Measurements from ENCODE around the gene KIFC1.

Gene KIFC1

DNA sequence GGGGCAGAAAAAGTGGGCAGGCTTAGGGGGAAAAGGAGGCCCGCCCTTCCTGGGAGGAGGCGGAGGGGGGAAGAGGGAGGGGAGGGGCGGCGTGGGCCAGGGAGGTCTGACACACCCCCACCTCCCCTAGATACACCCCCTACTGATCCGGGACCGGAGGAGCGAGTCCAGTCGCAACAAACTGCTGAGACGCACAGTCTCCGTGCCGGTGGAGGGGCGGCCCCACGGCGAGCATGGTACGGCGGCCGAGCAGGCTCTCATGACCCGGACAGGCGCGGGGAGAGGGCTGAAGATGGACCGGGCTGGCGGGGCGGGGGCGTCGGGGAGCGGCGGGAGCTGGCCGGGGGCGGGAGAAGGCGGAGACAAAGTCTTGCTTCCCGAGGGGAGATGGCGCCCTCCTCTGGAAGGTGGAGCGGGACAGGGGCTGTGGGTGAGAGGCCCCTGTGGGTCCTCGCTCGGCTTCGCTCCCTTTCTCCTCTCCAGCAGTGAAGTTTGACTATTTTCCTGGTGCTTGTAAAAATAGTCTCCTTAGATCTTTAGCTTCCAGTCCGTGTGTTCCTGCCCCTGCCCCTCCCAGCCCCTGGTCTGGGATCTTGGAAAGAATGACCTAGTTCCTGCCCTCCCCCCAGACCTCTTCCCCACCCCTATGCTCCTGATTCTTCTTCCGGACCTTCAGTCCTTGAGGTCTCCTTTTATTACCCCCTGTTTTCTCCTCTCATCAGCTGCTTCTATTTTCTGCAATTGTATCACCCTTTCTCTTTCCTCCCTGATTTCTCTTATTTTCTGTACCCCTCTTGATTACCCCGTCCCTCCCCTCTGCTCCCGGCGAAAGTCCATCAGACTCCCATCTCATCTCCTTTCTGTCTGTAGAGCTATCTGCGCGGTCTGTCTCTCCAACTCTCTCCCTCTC lies 34.3 kb downstream of the KIFC1 start:
- peak; percentile 74 to 88 for DNase-seq (ENCODE audit: low read depth in 2 of 2)

DNA sequence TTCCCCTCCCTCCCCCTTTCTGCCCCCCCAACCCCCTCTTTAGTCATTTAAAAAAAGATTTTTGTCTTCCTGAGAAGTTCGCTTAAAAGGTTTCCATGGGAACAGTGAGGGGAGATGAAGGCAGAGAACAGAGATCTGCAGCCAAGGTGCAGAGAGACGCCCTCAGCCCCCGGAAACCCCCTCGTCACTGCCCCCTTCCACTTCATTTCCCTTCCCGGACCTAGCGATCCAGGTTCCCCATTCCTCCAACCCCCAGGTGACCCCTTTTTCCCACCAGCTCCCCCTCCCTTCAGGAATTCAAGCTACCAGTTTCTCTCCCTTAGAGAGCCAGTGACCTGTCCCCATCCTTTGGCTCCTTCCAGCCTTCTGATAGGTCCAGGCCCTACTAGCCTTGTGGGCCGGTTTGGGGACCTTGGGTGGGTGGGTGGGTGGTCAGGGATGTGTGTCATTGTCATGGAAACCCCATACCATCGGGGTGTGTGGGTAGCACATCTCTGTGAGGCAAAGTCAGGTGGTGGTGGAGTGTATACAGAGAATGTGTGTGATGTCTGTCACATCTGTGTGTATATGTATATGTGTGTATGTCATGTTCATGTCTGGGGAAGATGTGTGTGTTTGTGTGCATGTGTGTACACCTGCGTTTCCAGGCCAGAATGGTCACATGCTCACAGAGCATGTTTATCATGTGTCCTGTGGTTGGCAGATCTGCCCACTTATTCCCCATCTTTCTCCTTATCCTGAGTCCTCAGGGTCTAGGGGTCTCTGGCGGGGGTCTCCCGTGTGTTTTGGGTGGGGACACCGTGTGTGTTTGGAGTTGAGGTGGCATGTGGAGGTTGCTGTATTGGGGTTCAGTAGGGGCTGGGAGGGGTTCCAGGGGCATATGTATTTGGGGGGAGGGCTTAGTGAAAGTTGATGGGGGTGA lies 35.2 kb downstream of the KIFC1 start:
- peak in 1 of 2 donors; percentile 19 for DNase-seq (ENCODE audit: low read depth in 2 of 2)

DNA sequence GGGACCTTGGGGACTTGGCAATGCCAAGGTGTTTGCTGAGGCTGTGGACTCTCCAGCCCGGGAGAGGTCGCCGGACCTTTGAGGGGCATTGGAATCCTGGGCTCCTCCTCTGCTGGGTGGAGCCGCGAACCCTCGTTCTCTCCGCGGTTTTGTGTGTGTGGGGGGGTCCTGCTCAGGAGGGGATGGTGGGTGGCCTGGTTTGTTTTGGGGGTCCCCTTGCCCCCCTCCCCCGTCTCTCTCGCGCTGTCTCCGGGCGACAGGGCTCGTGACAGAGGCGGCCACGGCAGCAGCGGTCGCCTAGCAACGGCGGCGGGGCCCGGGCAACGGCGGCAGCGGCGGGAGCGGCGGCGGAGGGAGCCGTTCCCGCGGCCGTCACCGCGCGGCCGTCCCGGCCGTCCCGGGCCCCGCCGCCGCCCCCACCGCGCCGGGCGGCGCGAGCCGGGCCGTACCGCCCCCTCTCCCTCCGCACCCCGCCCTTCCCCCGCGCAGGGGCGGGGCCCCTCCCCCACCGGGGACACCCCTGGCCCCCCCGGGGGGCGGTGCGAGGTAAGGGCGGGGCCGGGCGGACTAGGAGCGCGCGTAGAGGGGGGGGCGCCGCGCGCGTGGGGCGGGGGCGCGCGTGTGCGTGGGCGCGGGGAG lies 36.1 kb downstream of the KIFC1 start:
- DNase-seq (ENCODE audit: low read depth in 2 of 2): peak; percentile 40 to 49

DNA sequence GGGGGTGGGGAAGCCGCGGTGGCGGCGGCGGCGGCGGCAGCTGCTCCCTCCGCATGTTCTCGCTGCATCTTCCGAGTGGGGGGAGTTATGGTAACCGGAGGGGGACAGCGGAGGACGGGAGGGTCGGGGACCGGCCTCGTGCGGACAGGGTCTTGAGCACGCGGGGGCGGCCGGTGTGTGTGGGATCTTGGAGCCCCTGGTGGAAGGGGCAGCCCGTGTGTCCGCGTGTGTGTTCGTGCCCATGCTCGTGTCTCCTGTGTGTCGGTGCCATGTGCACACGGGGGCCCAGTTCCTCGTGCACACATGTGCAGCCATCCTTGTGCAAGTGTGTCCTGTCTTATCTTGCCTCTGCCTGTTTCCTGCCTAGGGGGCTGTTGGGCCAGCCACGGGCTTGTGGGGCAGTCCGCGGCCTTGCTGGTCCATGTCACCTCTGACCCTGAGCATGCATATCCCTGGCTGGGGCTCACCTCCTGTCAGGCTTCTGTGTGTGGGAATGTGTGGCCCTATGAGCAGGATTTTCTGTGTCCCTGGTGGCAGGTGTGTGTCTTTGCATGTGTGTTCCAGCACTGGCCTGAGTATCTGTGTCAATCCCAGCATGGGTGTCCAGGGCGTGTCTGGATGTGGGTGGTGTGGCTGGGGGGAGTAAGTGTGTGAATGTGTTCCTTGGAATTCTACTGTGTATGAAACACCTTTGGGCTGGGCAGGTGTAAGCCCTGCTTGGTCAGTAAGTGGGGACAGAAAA lies 36.8 kb downstream of the KIFC1 start:
- DNase-seq (ENCODE audit: low read depth in 2 of 2): peak in 1 of 2 donors; percentile 30

DNA sequence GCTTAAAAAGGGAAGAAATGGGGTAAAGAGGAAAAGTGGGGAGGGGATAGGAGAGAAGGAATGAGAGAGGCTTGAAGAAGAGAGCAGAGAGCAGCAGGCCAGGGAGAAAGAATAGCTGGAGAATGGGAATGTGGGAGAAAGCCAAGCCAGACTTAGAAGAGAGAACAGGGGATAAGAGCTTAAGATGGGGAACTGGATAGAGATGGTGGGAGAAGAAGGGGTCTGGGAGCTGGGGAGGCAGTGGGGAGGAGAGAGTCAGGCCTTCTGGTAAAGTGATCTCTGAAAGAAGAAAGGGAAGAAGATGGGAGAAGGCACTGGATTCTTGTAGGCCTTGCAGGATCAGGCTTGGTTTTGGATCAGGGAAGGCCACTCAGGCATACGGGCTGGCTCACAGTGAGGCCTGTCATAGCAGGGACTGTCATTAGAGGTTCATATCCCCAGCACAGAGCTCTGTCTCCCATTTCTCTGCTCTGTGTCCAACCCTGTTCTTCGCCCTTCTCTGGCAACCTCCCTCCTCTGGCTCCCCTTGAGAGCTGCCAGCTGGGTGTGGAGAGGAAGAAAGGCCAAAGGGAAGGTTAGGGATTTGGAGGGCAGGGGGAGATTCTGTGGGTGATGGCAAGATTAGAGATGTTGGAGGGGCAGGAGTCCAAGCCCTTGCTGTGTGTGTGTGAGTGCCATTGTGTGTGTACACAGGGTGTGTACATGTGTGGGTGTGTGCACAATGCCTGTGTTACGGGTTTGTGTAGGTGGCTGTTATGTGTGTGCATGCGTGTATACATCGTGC lies 37.5 kb downstream of the KIFC1 start:
- DNase-seq (ENCODE audit: low read depth in 2 of 2): no peak

DNA sequence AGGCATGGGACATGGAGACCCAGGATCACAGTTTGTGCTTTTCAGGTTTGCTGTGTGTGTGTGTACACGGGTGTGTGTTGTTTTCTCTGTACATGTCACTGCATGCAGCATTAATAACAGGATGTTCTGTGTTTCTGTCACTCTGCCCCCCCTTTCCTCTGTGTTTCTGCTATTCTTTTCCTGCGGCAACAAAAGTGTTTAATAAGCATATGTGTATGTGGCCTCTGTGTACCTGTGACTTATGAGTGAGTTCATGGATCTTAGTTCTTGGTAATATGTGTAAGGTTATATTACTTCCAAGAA lies 38.1 kb downstream of the KIFC1 start:
- no peak for DNase-seq (ENCODE audit: low read depth in 2 of 2)

DNA sequence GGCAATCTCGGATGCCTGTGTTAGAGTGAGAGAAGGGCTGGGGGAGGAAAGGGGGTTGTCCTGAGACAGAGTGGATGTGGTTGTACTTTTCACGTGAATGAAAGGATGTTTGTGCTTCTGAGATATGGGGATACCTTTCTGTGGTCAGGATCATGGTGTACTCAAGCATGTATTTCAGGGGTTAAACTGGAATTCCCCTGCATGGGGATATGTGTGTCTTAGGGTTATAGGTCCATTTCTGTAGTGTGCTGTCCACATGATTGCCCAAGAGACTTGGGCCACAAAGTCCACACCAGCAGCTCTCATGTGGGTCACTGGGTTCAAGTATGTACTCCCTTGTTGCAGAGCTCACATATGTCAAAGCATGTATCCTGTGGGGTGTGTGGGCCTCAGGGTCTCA lies 38.7 kb downstream of the KIFC1 start:
- no peak for DNase-seq (ENCODE audit: low read depth in 2 of 2)

DNA sequence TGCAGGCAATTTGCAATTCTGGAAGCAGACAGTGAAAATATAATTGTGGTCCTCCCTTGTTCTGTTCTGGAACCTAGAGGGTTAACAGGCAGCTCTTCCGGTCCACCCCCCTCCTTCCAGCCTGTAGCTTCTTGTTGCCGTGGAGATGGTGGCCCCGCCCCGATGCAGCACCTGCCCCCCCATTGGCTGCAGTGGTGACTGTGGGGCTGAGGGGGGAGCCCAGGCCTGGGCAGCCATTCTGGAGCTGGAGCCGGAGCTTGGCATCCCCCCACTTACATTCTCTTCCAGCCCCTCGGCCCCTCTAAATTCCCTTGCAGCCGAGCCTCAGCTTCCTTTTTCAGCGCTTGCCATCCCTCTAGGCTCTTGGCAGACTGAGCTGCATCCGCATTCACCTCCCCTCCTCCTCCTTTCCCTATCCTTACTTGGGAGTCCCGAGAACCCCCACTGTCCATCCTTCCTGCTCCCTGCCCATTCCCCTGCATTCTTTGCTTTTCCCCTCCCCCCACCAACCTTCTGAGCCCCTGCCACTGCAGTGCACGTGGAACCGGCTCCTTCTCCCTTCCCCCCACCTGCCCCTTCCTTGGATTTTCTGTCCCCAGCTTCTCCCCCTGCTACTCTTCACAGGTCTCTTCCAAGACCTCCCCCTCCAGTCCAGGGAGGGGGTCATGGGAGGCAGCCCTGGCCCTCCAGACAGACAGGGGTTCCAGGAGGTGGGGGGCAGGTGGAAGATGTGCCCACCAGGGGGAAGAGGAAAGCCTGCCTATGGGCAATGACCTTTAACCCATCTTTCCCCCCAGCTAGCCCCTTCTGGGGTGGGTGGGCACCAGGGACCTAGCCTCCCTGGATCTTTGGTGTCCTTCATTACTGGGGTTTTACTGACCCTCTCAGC lies 39.6 kb downstream of the KIFC1 start:
- DNase-seq (ENCODE audit: low read depth in 2 of 2): peak; percentile 62 to 65

DNA sequence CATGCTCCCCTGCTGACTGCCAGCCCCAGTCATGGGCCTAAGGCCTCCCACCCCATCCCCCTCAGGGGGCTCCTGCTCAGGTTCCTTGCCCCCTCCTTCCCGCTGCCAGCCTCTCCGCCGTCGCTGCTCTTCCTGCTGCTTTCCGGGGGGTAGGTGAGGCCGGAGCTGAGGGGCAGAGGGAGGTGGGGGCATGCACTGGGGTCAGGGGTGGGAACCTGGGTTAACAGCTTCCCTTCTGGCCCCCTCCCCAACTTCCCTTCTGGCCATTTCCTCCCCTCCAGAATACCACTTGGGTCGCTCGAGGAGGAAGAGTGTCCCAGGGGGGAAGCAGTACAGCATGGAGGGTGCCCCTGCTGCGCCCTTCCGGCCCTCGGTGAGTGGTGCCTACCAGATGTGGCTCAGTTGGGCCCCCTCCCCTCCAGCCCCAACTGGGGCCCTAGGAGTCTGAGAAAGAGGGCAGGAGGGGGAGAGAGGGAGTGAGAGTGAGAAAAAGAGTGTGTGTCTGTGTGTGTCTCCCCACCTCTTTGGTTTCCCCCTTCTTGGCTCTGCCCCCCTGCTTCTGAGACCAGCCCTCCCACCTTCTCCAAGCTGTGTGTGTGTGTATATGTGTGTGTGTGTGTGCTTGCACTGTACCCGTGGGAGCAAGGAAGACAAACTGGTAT lies 40.4 kb downstream of the KIFC1 start:
- no peak for DNase-seq (ENCODE audit: low read depth in 2 of 2)

DNA sequence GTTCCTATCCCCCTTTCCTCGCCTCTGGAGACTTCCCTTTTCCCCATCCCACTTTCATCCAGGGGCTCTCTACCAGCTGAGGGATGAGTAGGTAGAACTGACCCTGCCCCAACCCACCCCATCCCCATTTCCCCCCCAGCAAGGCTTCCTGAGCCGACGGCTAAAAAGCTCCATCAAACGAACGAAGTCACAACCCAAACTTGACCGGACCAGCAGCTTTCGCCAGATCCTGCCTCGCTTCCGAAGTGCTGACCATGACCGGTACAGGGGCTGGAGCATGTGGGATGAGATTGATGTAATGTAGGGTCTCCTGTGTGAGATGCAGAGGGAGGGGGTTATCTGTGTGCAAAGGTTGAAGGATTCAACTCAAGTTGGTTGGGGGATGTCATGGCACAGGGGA lies 40.9 kb downstream of the KIFC1 start:
- no peak for DNase-seq (ENCODE audit: low read depth in 2 of 2)

DNA sequence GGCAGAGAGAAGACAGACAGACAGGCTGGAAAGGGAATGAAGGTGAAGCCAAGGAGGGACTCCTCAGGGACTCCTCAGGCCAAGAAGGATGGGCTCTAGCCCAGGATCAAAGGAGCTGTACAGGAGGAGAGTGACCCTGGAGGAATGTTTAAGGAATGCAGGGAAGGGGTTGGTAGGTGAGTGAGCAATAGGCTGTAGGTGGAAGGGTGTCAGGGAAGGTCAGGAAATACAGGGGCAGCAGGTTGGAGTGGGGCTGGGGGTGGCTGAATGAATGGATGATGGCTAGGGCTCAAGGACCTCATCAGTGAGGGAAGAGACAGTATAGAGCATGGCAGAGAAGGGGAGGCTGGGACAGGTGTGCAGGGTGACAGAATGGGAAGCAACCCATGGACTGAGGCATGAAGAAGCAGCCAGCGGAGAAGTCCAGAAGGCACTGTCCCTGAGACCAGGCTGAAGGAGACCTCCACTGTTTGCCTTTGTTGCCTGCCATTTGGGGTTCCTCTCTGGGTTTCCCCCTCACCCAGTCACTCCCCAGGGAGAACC lies 41.4 kb downstream of the KIFC1 start:
- DNase-seq (ENCODE audit: low read depth in 2 of 2): no peak

DNA sequence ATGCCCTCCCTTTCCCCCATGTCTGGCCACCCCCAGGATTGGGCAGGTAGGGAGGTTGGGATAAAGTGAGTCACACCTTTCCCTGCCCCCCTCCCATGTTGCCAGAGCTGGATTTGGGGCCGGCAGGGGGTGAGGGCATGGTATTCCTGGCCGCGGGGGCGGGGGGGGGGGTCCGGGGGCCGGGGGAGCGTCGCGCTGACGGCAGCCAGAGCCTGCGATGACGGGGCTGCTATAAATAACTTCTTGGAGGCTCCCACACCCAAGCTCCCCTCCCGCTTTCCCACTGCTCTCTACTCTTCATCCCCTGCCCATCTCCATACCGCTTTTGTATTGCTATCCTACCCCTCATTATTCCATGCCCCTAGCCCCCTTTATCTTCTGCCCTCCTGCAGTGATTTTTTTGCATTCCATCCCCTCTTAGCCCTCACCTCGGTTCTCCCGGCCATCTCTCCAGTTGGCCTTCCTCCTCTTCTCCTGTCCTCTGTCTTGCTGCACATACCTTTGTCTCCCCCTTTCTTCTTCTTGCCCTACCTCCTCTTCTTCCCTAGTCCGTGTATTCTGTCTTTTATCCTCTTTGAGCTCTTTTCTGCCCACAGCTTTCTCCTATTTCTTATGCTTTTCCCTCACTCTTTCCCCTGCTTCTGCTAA lies 42.0 kb downstream of the KIFC1 start:
- DNase-seq (ENCODE audit: low read depth in 2 of 2): no peak

DNA sequence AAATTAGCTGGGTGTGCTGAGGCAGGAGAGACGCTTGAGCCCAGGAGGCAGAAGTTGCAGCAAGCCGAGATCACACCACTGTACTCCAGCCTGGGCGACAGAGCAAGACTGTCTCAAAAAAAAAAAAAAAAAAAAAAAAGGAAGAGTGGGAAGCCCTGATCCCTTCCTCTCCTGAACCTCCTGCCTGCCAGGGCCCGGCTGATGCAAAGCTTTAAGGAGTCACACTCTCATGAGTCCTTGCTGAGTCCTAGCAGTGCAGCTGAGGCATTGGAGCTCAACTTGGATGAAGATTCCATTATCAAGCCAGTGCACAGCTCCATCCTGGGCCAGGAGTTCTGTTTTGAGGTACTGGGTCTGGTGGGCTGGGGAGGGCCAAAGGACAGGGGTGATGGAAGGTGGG lies 43.3 kb downstream of the KIFC1 start:
- no peak for DNase-seq (ENCODE audit: low read depth in 2 of 2)

DNA sequence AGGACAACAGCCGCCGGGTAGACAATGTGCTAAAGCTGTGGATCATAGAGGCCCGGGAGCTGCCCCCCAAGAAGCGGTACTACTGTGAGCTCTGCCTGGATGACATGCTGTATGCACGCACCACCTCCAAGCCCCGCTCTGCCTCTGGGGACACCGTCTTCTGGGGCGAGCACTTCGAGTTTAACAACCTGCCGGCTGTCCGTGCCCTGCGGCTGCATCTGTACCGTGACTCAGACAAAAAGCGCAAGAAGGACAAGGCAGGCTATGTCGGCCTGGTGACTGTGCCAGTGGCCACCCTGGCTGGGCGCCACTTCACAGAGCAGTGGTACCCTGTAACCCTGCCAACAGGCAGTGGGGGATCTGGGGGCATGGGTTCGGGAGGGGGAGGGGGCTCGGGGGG lies 46.0 kb downstream of the KIFC1 start:
- no peak for DNase-seq (ENCODE audit: low read depth in 2 of 2)

DNA sequence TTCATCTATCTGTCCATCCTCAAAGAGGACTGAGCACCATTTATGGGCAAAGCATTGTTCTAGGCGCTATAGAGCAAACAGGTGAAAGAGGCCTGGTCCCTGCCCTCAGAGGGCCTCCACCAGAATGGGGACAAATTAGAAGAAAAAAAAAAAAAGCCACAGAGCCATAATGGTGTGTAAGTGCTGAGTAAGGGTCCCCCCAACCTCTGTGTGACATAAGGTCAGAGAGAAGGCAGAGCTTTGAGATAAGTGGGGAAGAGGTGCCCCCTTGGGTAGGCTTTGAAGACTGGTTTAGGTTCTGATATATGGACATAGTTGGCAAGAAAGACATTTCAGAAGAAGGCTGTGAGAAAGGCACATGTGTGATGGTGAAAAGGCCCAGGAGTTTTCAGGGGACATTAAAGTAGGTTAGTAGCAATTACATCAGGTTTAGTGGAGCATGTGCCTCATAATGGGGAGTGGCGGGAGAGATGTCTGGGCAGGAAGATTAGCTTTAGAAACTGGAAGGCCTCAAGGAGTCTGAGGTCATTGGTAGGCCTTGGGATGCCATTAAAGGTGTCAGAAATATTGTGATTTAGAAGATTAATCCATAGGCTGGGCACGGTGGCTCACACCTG lies 47.5 kb downstream of the KIFC1 start:
- DNase-seq (ENCODE audit: low read depth in 2 of 2): no peak

DNA sequence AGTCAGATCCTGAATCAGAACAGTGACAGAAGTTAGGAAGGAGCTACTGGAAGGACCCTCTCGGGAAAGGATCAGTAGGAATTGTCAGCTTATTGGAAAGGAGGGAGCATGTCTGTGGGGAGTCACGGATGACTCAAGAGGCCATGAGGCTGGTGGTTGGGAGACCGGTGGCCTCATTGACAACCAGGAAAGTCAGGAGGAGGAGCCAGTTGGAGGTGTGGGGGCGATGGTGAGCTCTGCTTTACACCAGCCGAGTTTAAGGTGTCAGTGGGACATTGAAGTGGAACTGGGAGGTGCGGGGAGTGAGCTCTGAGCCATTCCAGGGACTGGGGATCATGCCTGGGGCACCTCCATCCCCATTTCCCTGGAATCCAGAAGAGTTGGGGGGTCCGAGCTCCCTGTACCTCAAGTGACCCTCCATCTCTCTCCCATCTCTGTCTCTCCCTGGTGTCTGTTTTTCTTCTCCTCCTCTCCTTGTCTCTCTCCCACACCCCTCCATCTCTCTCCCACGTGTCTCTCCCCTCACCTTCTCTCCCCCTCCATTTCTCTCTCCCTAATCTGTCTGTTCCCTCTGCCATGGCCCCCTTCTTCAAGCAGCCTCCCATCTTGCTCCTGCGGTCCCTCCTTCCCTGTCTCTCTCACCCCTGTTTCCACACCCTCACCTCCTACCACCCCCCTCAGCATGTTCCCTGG lies 48.5 kb downstream of the KIFC1 start:
- DNase-seq (ENCODE audit: low read depth in 2 of 2): no peak

DNA sequence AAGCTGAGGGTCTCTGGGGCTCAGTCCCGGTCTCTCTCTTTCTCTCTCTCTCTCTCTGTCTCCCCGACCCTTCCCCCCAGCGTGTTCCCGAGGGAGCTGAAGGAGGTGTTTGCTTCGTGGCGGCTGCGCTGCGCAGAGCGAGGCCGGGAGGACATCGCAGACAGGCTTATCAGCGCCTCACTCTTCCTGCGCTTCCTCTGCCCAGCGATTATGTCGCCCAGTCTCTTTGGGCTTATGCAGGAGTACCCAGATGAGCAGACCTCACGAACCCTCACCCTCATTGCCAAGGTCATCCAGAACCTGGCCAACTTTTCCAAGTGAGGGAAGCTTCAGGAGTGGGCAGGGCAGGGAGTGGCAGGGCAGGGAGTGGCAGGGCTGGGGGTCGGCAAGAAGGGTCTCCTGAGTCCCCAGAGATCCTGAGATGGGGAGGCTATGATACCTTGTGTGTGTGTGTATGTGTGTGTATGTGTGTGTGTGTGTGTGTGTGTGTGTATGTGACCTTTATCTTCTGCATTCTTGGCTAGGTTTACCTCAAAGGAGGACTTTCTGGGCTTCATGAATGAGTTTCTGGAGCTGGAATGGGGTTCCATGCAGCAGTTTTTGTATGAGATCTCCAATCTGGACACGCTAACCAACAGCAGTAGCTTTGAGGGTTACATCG lies 49.2 kb downstream of the KIFC1 start:
- DNase-seq (ENCODE audit: low read depth in 2 of 2): no peak

Measured in stimulated activated CD4-positive, alpha-beta T cell treated with anti-CD3 and anti-CD28 coated beads, Interleukin-4, amount 100 ng/mL, for 48 hours (primary cell).